ENCODE data around the gene POLR3E. TPM values are rescaled to one million over a fixed set of nuclear protein-coding genes. Genes with fewer than 3 reads are reported as not detected.

Gene POLR3E
- total RNA-seq, 2 experiments from 2014 or later = 66.9 to 67.9 TPM

GRCh38 chr16:22383827-22384226, 86.6 kb downstream of the POLR3E start:
- Mint-ChIP-seq H3K27me3 (no peaks in the 10 kb centered on the region), H3K36me3 (ENCODE audit: low read depth) (no peaks in the 10 kb centered on the region), H3K4me1 (ENCODE audit: low read depth) (peaks cover 20% of the 10 kb centered on the region), H3K4me3 (no peak overlapping the region), H3K9me3 (no peaks in the 10 kb centered on the region), H3K27ac (no peak overlapping the region)
- ChIA-PET POLR2A (interaction anchor here (0.6 kb wide), 1 partner anchor 10 kb away, joined by 3 read pairs; no protein-coding TSS in a partner anchor), CTCF (no interaction called here)
- no peak for TF ChIP-seq CTCF (IDR thresholded peaks at IDR 0.05)
- no peak for DNase-seq
- intact Hi-C loops (cut with micrococcal nuclease) = no loop called here
- no peak for ATAC-seq

Other genes with a start within 250 kb of the POLR3E start
- gene VWA3A, start 204.9 kb upstream of the POLR3E start, total RNA-seq = not detected
- gene SDR42E2, start 134.9 kb upstream of the POLR3E start, total RNA-seq = under 1 TPM in 1 of 2 experiments, not detected in 1; 0.14 TPM
- 10 to 100 TPM; 28.6 to 31.2 TPM for gene EEF2K, start 91.1 kb upstream of the POLR3E start, total RNA-seq
- 10 to 100 TPM; 34.7 to 37.6 TPM for gene CDR2, start 77.2 kb downstream of the POLR3E start, total RNA-seq
- gene NPIPB5, start 213.5 kb downstream of the POLR3E start, total RNA-seq = 100 to 1,000 TPM; 187 to 228 TPM